HG03135 (cell line): Measurements from ENCODE around the gene RPS21.

Experiments used
- ATAC-seq: cut with Tn5 transposase; IDR thresholded peaks from one replicate; pipeline ENCODE4 v1.9.1; 2021; ENCODE audit warnings: mild to moderate bottlenecking, moderate library complexity; ENCODE audit not compliant: unreplicated experiment

RPS21 gene

GRCh38 chr20:62408640-62409039, 21.7 kb downstream of the RPS21 start:
- ATAC-seq, result no peak

- no peak for ATAC-seq
Observed at GRCh38 chr20:62409086-62409853, 22.4 kb downstream of the RPS21 start.

- ATAC-seq, result no peak
Observed at GRCh38 chr20:62409931-62410745, 23.2 kb downstream of the RPS21 start.

- no peak for ATAC-seq
Observed at GRCh38 chr20:62410746-62411478, 24.0 kb downstream of the RPS21 start.

- ATAC-seq, result no peak
Observed at GRCh38 chr20:62411479-62412193, 24.7 kb downstream of the RPS21 start.

GRCh38 chr20:62412194-62413024, 25.5 kb downstream of the RPS21 start:
- ATAC-seq, result no peak

GRCh38 chr20:62413025-62413570, 26.2 kb downstream of the RPS21 start:
- no peak for ATAC-seq

GRCh38 chr20:62413896-62414481, 27.1 kb downstream of the RPS21 start:
- no peak for ATAC-seq

- ATAC-seq, result no peak
Observed at GRCh38 chr20:62415354-62416111, 28.6 kb downstream of the RPS21 start.

GRCh38 chr20:62416651-62417637, 30.0 kb downstream of the RPS21 start:
- no peak for ATAC-seq

- no peak for ATAC-seq
Observed at GRCh38 chr20:62417981-62418708, 31.2 kb downstream of the RPS21 start.

- no peak for ATAC-seq
Observed at GRCh38 chr20:62418709-62419487, 32.0 kb downstream of the RPS21 start.

GRCh38 chr20:62419759-62420158, 32.9 kb downstream of the RPS21 start:
- no peak for ATAC-seq

- ATAC-seq, result no peak
Observed at GRCh38 chr20:62420846-62421715, 34.2 kb downstream of the RPS21 start.

GRCh38 chr20:62421716-62421990, 34.8 kb downstream of the RPS21 start:
- no peak for ATAC-seq
